Mesenteric fat pad (tissue), 1 donor: ENCODE measurements around the gene CAV1. TPM values are rescaled to one million over a fixed set of nuclear protein-coding genes. Genes with fewer than 3 reads are reported as not detected.
A peak's percentile ranks its signal among the peaks of the same experiment; 100 is the strongest.
"Not testable (repeated sequence)": the region's sequence is repeated elsewhere in the genome, so short reads cannot be mapped to it uniquely, and the experiment has no call there.

ENCODE experiments used
- DNase-seq: peaks from one replicate; pipeline ENCODE4 v3.0.0-alpha.2; 2020; ENCODE audit warnings: low spot score
- long read RNA-seq: library from polyadenylated mRNA; unstranded; transcript quantifications from one replicate; pipeline ENCODE4 v2.0.0, GENCODE V29; 2020
- total RNA-seq: library from RNA; stranded (reverse); fragmentation: NEBNext Ultra II Directional; extraction: Animal tissue kit (Norgen Biotek cat#: 25700); gene quantifications from one replicate; pipeline ENCODE4 v1.2.1, GENCODE V29; 2021
- donor health status: DM: yes; HTN: yes; CAD: no.

CAV1 gene, protein sequence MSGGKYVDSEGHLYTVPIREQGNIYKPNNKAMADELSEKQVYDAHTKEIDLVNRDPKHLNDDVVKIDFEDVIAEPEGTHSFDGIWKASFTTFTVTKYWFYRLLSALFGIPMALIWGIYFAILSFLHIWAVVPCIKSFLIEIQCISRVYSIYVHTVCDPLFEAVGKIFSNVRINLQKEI
- 473 TPM for total RNA-seq
- long read RNA-seq, transcript CAV1-206 (3 exons, 1,653 nt), result minor isoform, 34 of 852 reads
- long read RNA-seq, transcript CAV1-203 (3 exons, 845 nt), result minor isoform, 23 of 852 reads
- long read RNA-seq, transcript CAV1-201 (3 exons, 2,704 nt), result minor isoform, 142 of 852 reads
- long read RNA-seq, transcript CAV1-202 (2 exons, 2,628 nt), result major isoform, 380 of 852 reads
- long read RNA-seq, partial matches to known transcripts, result 0 of 852 reads
- long read RNA-seq, other reads (novel, unspliced or antisense), result 266 of 852 reads

DNA sequence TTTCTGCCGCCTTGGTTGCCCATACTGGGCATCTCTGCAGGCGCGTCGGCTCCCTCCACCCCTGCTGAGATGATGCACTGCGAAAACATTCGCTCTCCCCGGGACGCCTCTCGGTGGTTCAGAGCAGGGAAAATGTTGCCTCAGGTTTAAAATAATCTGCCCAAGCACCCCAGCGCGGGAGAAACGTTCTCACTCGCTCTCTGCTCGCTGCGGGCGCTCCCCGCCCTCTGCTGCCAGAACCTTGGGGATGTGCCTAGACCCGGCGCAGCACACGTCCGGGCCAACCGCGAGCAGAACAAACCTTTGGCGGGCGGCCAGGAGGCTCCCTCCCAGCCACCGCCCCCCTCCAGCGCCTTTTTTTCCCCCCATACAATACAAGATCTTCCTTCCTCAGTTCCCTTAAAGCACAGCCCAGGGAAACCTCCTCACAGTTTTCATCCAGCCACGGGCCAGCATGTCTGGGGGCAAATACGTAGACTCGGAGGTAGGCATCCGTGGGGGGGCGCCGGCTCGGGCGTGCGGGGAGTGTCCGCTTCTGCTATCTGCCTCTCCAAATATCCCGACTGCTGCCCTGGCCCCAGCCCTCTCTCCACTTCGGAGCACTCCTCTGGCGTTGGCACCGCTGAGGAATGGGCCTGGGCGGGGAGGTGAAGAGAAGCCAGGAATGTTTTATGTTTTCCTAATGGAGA lies at the start of gene CAV1:
TSS of gene CAV1 (plus strand) at position 428 of the 689 bp plus-strand sequence. CDS start at position 455, 27 bp downstream.
- peak; percentile 94 for DNase-seq

DNA sequence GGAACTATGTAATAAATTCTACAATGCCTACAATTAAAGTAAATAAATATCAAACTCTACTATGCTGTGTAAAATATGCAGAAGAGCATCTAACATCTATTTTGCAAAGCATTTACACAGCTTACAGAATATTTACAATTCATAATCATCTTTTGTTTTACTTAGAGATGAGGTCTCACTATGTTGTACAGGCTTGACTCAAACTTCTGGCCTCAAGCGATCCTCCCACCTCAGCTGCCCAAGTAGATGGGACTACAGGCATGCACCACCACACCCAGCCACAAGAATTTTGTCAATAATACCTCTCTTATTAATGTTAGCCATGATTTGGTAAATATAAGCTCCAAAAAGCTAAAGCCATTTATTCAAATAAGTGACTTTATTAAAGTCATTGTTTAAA lies 47.2 kb upstream of the CAV1 start:
- no peak for DNase-seq

DNA sequence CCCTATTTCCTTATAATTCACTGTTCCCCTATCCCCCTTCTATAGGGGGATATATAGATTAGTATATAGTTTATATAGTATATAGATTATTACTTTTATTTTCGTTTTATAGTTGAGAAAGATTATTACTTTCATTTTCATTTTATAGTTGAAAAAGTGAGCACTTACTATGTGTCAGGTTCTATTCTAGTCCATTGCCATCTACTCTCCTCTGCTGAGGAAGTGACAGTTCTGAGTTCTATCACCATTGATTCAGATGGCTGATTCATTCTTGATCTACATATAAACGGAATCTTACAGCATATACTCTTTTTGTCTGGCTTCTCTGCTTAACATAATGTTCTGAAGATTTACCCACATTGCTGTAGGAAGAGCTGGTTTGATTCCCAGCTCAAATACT lies 46.0 kb upstream of the CAV1 start:
- no peak for DNase-seq

DNA sequence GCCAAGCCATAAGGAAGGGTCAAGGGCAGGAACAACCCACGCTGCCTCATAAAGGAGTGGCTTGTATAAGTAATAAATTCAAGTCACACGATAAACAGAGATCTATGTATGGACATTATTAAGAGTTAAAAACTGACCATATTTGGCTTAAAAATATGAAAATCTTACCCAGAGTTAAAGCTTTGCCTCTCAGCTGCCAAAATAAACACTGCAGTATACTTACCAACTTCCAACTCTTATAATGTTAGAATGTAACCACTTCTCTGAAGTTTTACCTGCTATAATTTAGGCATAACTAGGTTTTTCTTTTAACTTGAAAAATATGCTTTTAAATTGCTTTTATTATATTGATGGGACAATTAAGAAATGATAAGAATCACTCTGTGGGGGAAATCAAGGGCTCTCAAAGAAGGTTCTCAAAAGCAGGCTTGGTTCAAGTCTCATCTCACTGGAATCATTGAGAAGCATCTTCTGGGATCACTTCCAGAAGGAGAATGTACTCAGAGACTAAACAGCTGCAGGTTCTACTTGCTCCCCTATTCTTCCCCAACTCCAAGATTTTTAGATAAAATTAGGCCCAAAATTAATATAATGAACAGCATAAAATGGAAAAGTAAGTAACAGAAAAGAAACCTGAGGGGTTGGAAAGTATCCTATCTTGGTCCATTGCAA lies 41.4 kb upstream of the CAV1 start:
- DNase-seq, result no peak

DNA sequence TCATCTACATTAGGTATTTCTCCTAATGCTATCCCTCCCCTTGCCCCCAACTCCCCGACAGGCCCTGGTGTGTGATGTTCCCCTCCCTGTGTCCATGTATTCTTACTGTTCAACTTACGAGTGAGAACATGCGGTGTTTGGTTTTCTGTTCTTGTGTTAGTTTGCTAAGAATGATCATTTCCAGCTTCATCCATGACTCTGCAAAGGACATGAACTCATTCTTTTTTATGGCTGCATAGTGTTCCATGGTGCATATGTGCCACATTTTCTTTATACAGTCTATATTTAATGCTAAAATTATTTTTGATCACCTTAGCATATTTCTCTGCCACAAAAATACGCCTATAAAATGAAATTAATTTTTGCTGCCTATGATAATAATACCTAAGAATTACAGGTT lies 40.4 kb upstream of the CAV1 start:
- DNase-seq, result not testable (repeated sequence)

DNA sequence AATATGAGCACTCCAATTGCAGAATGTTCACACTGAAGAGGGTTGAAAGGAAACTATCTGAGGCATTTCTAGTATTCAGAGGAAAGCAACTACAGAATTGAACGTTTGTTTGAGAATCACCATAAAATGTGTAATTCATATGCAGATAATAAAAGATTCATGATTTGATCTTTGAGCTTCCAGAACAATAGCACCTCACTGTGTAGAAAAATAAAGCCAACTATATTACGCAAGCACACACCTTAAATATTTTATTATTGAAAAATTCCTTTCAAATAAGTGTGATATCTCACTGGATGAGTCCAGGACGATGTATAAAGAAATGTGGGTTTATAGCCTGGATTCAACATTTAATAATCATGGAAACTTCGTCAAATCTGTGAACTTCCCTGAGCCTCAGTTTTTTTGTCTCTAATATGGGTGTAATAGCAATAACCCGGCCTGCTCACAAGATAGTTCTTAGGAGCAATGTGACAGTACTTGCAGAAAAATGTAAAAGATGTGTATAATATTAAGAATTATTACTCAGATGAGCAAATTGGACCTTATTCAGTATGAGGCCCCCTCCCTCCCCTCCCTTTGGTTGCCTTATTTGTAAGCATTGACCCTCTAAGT lies 36.8 kb upstream of the CAV1 start:
- no peak for DNase-seq

DNA sequence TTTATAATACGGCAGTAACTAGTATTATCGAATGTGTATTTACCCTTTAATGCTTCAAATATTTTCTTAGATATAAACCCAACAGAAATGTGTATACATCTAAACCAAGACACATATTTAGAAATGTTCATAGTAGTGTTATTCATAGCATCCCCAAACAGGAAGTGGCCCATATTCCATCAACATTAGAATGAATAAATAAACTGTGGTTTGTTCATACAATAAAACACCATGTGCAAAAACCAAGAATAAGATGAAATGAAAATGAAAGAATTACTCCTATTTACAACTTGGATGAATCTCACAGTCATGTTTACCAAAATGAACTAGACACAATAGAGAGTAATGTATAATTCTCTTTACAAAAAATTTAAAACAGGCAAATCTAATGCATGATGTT lies 34.5 kb upstream of the CAV1 start:
- no peak for DNase-seq

DNA sequence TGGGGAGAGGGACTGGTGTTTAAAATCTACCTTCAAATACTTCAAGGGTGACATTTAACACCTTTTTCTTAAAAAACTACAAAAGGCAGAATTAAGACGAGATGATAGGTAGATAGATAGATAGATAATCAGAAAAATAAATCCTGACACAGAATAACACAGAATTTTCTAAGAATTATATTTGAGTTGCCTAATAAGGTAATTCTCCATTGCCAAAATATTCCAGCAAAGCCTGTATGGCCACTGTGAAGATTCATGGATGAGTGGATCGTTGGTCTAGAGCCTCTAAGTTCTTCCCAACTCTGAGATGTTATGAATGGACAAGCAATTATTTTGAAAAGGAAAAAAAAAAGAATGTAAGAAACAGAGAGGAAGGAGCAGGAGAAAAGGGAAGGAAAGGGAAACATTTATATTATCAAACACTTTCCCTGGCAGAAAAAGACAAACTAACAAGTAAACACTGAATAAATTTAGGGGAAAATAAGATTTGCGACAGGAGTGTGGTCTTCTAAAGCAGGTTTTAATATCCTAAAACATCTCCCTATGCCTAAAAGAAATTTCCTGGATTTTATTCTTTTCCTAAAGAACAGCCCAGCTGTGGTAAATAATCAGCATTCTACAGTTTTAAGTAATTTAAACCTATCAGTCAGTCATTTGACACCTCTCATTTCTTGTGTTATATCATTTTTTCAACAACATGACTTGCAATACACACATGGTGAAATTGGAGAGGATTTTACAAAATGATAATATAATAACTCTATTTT lies 32.8 kb upstream of the CAV1 start:
- no peak for DNase-seq

DNA sequence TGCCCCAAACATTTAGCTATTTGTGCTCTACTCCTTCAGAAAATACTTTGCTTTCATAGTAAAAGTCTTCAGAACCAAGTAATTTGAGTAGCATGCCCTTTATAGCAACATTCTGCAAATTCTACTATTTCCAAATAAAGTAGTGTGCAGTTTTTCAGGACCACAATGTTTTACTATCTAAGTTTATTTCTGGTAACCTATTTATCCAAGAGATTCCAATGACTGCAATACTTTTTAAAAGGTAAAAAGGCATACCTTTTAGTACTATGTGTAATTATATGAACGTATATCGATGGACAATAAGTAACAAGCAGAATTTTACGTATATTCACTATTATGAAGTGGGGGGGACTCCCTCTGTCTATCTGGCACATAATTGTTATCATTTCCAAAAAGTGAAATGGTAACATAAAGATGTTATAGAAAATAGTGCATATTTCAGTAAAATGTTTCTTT lies 32.2 kb upstream of the CAV1 start:
- no peak for DNase-seq

DNA sequence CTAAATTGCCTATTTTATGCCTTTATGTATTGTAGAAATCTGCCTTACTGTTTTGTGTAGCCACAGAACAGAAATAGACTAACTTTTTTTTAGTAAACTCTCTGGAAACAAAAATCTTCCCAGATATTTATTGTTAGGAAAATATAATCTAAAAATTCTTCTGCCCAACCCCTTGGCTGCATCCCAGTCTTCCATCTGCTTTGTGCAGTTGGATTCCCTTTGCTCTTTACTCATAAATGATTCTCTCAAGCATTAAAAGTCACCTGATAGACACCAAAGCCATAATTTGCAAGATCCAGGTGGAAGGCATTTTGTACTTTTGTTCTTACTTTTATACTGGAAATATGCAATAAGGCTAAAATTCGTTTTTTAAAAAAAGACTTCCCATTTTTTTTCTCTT lies 31.4 kb upstream of the CAV1 start:
- DNase-seq, result no peak

DNA sequence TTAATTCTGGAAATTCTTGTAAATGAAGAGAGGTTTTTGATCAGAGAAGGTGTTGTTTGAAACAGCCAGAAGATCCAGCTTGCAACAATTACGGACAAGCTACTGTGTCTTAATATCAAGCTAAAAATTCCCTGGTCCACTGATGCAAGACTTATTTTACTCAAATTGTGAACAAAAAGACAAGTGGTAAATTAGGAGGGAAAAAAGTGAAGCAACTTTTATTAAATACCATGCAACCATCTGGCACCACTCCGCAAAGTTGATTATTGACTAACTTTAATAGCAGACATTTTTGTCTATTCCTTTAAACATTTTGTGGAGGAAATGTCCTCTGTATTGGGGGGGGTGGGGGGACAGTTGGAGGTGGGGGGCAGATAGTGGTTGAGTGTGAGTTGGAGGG lies 30.4 kb upstream of the CAV1 start:
- no peak for DNase-seq

DNA sequence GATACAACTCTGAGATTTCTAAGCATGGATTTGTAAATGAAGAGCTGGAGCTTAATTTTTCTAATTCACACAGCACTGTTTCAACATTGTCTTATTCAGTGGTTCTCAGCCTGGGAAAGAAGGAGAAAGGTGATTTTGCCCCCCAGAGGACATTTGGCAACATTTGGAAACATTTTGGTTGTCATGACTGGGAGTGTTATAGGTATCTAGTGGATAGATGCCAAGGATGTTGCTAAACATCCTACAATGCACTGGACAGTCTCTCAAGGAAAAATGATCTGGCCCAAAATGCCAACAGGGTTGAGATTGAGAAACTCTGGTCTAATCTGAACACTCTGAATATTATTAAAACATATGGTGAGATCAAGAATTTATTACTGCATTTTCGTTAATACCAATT lies 29.1 kb upstream of the CAV1 start:
- no peak for DNase-seq

DNA sequence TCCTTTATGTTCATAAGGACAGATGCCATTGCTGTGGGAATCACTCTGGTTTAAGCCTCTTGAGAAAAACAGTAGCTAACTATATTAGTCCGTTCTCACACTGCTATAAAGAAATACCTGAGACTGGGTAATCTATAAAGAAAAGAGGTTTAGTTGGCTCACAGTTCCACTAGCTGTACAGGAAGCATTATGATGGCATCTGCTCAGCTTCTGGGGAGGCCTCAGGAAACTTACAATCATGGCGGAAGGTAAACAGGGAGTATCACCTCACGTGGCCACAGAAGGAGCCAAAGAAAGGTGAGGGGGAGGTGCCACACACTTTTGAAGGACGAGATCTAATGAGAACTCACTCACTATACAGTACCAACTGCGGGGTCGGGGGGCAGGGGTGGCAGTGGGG lies 28.2 kb upstream of the CAV1 start:
- no peak for DNase-seq

DNA sequence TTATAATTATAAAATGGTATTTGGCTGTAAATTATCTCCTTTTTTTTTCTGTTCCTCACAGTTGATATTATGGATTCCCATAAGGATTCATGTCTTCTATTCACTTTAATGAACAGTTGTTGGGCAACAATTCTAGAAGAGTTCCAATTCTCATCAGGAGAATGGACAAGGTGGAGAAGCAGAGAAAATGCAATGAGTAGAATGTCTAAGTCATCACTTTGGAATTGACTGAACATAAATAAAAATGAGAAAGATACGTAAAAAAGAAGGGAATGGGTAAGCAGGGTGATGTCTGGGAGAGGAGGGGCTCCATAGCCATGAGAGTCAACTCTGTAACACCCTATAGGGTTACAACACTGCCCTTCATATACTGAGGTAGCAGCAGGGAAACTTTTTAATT lies 27.1 kb upstream of the CAV1 start:
- DNase-seq, result no peak

DNA sequence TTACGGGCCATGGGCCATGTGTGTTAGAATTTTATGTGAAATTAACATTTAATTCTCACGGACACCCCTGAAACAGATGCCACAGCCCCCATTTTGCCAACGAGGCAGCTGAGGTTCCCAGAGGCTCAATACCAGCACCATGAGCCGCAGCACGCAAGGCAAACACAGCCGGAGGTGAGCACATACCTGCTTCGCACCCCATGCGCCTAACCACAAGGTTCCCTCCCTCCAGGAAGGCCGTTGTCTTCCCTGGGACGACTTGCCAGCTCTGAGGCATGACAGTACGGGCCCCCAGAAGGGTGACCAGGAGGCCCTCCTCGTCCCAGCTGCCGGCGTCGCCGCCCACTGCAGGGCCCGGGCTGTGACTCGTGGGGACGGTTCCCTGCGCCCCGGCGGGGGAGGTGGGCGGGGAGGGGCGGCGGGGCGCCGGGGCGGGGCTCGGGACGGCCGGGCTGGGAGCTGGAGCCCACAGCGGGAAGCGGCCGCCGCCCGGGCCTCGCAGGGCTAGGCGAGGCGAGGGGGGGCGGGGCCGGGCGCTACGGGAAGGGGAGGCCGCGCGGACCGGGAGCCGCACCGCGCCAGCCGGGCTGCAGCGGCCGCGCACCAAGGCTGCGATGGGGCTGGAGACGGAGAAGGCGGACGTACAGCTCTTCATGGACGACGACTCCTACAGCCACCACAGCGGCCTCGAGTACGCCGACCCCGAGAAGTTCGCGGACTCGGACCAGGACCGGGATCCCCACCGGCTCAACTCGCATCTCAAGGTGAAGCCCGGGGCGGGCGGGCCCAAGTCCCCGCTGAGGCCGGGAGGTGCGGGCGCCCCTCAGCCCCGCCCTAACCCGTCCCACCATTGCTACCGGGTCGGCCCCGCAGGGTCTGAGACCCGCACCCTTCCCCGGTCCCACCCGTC lies 25.4 kb upstream of the CAV1 start, which contains the start of gene CAV2:
TSS of gene CAV2 (plus strand) at position 571 of the 910 bp plus-strand sequence. CDS start at position 615, 44 bp downstream.
- DNase-seq, result peak; percentile 91

DNA sequence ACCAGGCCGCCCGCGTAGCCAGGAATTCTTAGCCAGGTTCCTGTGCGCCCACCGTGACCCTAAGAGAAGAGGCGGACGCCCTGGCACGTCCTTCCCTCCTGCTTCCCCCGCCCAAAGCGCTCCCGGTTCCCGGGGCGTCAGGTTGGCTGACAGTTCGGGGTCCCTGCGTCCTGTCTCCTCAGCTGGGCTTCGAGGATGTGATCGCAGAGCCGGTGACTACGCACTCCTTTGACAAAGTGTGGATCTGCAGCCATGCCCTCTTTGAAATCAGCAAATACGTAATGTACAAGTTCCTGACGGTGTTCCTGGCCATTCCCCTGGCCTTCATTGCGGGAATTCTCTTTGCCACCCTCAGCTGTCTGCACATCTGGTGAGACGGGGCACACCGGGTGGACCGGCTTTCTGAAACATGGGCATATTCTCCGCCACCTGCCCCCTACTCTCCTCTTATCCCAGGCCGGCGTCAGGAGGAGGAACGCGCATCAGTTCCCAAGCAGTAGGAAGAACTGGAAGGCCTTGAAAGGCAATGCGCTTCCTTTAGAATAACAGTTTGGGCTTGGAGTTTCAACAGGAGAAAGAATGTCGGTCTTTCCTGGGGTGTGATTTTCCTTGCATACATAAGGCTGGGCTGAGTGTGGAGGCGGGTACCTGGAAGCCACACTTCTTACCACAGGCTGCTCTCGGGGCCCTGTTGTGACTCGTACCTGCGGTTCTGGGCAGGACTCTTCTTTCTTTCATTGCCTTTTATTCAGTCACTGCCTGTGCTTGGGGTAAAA lies 24.6 kb upstream of the CAV1 start:
- DNase-seq, result no peak

DNA sequence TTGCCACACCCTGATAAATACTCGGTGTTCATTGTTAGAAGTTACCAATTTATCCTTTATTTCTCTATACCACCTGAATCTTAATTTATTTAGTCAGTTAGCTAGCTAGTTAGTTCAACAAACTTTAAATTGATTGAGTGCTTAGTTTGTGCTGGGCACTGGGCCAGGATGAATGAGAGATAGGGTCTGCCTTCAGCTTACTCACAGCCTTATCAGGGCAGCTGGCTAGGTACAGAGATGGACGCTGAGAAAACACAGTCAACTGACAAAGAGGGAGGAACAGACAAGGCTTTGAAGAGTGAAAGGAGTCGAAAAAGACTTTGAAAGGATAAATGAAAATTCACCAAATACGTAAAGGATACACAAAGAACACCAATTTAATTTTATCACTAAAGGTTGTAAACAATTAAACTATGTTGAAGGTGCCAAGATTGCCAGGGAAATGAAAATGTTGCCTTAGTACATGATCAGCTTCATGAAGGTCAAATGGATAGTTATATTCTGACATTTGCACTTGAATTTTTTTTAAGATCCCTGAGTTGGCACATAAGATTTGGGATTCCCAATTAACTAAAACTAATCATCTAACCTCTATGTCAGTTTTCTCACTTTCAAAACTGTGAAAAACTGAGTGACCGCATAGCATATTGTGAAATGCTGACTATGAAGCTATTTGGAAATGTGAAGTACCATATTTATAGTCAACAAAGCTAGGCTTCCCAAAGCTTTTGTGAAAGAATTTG lies 23.2 kb upstream of the CAV1 start:
- no peak for DNase-seq
